GM19193 (cell line): Measurements from ENCODE around the gene ADAM22.

Source experiments
- POLR2A ChIP-seq: IDR thresholded peaks from 4 replicates; pipeline ENCODE4 v1.6.1; 2011; ENCODE audit not compliant: insufficient read depth, insufficient read length; ENCODE audit errors: extremely low read depth

ADAM22 gene

GRCh38 chr7:87933953-87934698 is at the start of gene ADAM22:
Gene ADAM22, plus strand, starts transcription at chr7:87934251. Its CDS starts 215 bp downstream, at chr7:87934466.
- peak; percentile 92 for TF ChIP-seq POLR2A

- no peak for TF ChIP-seq POLR2A
Measured at GRCh38 chr7:87885018-87885417, 49.0 kb upstream of the ADAM22 start.

- TF ChIP-seq POLR2A, result no peak
Measured at GRCh38 chr7:87886875-87887274, 47.2 kb upstream of the ADAM22 start.

- no peak for TF ChIP-seq POLR2A
Measured at GRCh38 chr7:87895363-87895762, 38.7 kb upstream of the ADAM22 start.

GRCh38 chr7:87899255-87899654 is 34.8 kb upstream of the ADAM22 start:
- no peak for TF ChIP-seq POLR2A

- no peak for TF ChIP-seq POLR2A
Measured at GRCh38 chr7:87912121-87912520, 21.9 kb upstream of the ADAM22 start.

- TF ChIP-seq POLR2A, result no peak
Measured at GRCh38 chr7:87918740-87919139, 15.3 kb upstream of the ADAM22 start.

GRCh38 chr7:87919875-87920274 is 14.2 kb upstream of the ADAM22 start:
- TF ChIP-seq POLR2A, result no peak

- TF ChIP-seq POLR2A, result no peak
Measured at GRCh38 chr7:87920578-87920977, 13.5 kb upstream of the ADAM22 start.

- TF ChIP-seq POLR2A, result peak; percentile 75
Measured at GRCh38 chr7:87926581-87927461, 7.2 kb upstream of the ADAM22 start.

GRCh38 chr7:87933605-87933952 is 472 bp upstream of the ADAM22 start:
- TF ChIP-seq POLR2A, result no peak

- TF ChIP-seq POLR2A, result no peak
Measured at GRCh38 chr7:87934699-87935383, 790 bp downstream of the ADAM22 start.

- no peak for TF ChIP-seq POLR2A
Measured at GRCh38 chr7:87935384-87935706, 1.3 kb downstream of the ADAM22 start.

GRCh38 chr7:87941138-87941537 is 7.1 kb downstream of the ADAM22 start:
- no peak for TF ChIP-seq POLR2A

- no peak for TF ChIP-seq POLR2A
Measured at GRCh38 chr7:87944547-87944946, 10.5 kb downstream of the ADAM22 start.
